MM.1S (cell line): ENCODE data around the gene FAM124B.

Experiments
- CTCF ChIP-seq: fragments of 300-600 bp; sonication (generic); IDR thresholded peaks from 2 replicates; pipeline ENCODE4 v1.5.1; 2016; ENCODE audit warnings: antibody characterized with exemption, low read length, mixed read lengths
- EZH2 ChIP-seq: fragments of 300-600 bp; sonication (generic); optimal IDR thresholded peaks from 2 replicates; pipeline ENCODE3; 2017; ENCODE audit warnings: low read depth, mild to moderate bottlenecking, antibody characterized with exemption, low read length, mixed read lengths

- TF ChIP-seq CTCF (no peak), EZH2 (no peak)
These were observed 42.9 kb upstream of the FAM124B start for GRCh38 chr2:224444783-224445182.
